Endothelial cell of umbilical vein (primary cell): ENCODE data around the gene ZNF599. TPM values are rescaled to one million over a fixed set of nuclear protein-coding genes. Genes with fewer than 3 reads are reported as not detected.

ENCODE experiments used
- BruUV-seq: library from RNA; stranded (reverse); fragments of 400-500 nt; replicated peaks from 2 replicates; lab custom pipeline; 2021; lab: Mats Ljungman, UMichigan
- CTCF ChIA-PET: fragments of 300-600, 350-600 bp; sonication (Branson Sonifier 250); formaldehyde crosslinking; loops from one replicate; lab custom pipeline; 2021; ENCODE audit warnings: antibody characterized with exemption, inconsistent platforms; lab: Charles Lee
- POLR2A ChIA-PET: fragments of 300-600, 350-600 bp; sonication (Branson Sonifier 250); formaldehyde crosslinking; loops from one replicate; lab custom pipeline; 2021; ENCODE audit warnings: antibody characterized with exemption, inconsistent platforms; lab: Charles Lee
- DNase-seq: peaks from one replicate; pipeline ENCODE4 v3.0.0-alpha.2; 2011; ENCODE audit warnings: low read depth, low spot score
- FAIRE-seq: peaks from 2 replicates; lab custom pipeline; 2011; peaks lifted over from hg19 to GRCh38; lab: Jason Lieb, UNC
- H2AFZ ChIP-seq: 2 replicates; pipeline ENCODE4 v1.6.0; 2012; ENCODE audit warnings: low read depth, low read length, control low read depth, inconsistent platforms
- H3K27ac ChIP-seq: 2 replicates; pipeline ENCODE4 v1.5.1; 2011; ENCODE audit warnings: low read depth, mild to moderate bottlenecking, control low read depth, low read length, moderate library complexity; ENCODE audit not compliant: insufficient read depth
- H3K27me3 ChIP-seq, 2 experiments: 2 replicates each; pipeline versions ENCODE4 v1.6.0 to v1.6.1; 2011; ENCODE audit warnings: low read length in 2 of 2, mixed read lengths in 1 of 2; ENCODE audit not compliant: control insufficient read depth in 2 of 2, insufficient read depth in 2 of 2
- H3K36me3 ChIP-seq, 2 experiments: 2 replicates in 1 of 2; 3 replicates in 1 of 2; pipeline ENCODE4 v1.5.1; 2011; ENCODE audit warnings: low read length in 2 of 2, mild to moderate bottlenecking in 1 of 2, moderate library complexity in 1 of 2; ENCODE audit not compliant: control insufficient read depth in 2 of 2, insufficient read depth in 2 of 2; ENCODE audit errors: extremely low read depth in 1 of 2
- H3K4me1 ChIP-seq: 3 replicates; pipeline ENCODE4 v1.5.1; 2011; ENCODE audit warnings: mild to moderate bottlenecking, low read length; ENCODE audit not compliant: control insufficient read depth, insufficient read depth; ENCODE audit errors: extremely low read depth
- H3K4me2 ChIP-seq: 2 replicates; pipeline ENCODE4 v1.6.1; 2011; ENCODE audit warnings: low read length, control low read depth, mixed read lengths; ENCODE audit not compliant: insufficient read depth
- H3K4me3 ChIP-seq, 3 experiments: fragments of 200-600 bp in 1 of 3; sonication (generic), shearing (Covaris generic) in 1 of 3; replicated peaks in 1 of 3; 2 replicates each; pipeline ENCODE4 v1.5.1; 2011 to 2016; ENCODE audit warnings: control low read depth in 3 of 3, low read length in 3 of 3, mild to moderate bottlenecking in 2 of 3, inconsistent platforms in 1 of 3, low read depth in 1 of 3, moderate library complexity in 1 of 3; ENCODE audit not compliant: insufficient read depth in 1 of 3
- H3K79me2 ChIP-seq: 2 replicates; pipeline ENCODE4 v1.6.0; 2012; ENCODE audit warnings: low read length, inconsistent platforms; ENCODE audit not compliant: control insufficient read depth, insufficient read depth
- H3K9ac ChIP-seq: replicated peaks from 2 replicates; pipeline ENCODE3; 2011; ENCODE audit warnings: low read length, control low read depth; ENCODE audit not compliant: insufficient read depth; ENCODE audit errors: extremely low read depth
- H3K9me1 ChIP-seq: replicated peaks from 3 replicates; pipeline ENCODE4 v1.6.0; 2011; ENCODE audit warnings: mild to moderate bottlenecking, low read length; ENCODE audit not compliant: control insufficient read depth, insufficient read depth; ENCODE audit errors: extremely low read depth
- H3K9me3 ChIP-seq: replicated peaks from 2 replicates; pipeline ENCODE4 v1.5.1; 2012; ENCODE audit warnings: low read length, inconsistent platforms; ENCODE audit not compliant: control insufficient read depth, insufficient read depth
- H4K20me1 ChIP-seq: replicated peaks from 2 replicates; pipeline ENCODE3; 2011; ENCODE audit warnings: mild to moderate bottlenecking, low read length; ENCODE audit not compliant: control insufficient read depth, insufficient read depth; ENCODE audit errors: extremely low read depth
- CTCF ChIP-seq, 2 donors: IDR thresholded peaks; 1 replicate in 1 of 2; 2 replicates in 1 of 2; pipeline ENCODE4 v1.5.1; 2011; ENCODE audit warnings: low read length in 2 of 2, mild to moderate bottlenecking in 2 of 2, moderate library complexity in 2 of 2, control low read depth in 1 of 2, inconsistent platforms in 1 of 2, low read depth in 1 of 2; ENCODE audit not compliant: insufficient read depth in 1 of 2; ENCODE audit errors: extremely low read depth in 1 of 2
- EZH2 ChIP-seq: IDR thresholded peaks from 2 replicates; pipeline ENCODE4 v1.6.1; 2012; ENCODE audit warnings: borderline replicate concordance, low read depth, mild to moderate bottlenecking, moderate library complexity, low read length, inconsistent platforms; ENCODE audit not compliant: severe bottlenecking
- FOS ChIP-seq: IDR thresholded peaks from 2 replicates; pipeline ENCODE4 v1.6.1; 2011; ENCODE audit warnings: mild to moderate bottlenecking, low read length, moderate library complexity, borderline replicate concordance; ENCODE audit not compliant: insufficient read depth
- JUN ChIP-seq: IDR thresholded peaks from 2 replicates; pipeline ENCODE4 v1.6.1; 2011; ENCODE audit warnings: borderline replicate concordance, low read depth; ENCODE audit not compliant: insufficient read length, insufficient read depth
- MAX ChIP-seq: IDR thresholded peaks from 2 replicates; pipeline ENCODE4 v1.6.1; 2011; ENCODE audit not compliant: insufficient read depth, insufficient read length
- MYC ChIP-seq: IDR thresholded peaks from one replicate; pipeline ENCODE4 v1.6.1; 2011; ENCODE audit warnings: mild to moderate bottlenecking, low read depth, low read length
- POLR2A ChIP-seq: IDR thresholded peaks from 2 replicates; pipeline ENCODE4 v1.6.1; 2012; ENCODE audit warnings: low read depth, mild to moderate bottlenecking, control low read depth, low read length
- POLR2AphosphoS5 ChIP-seq: IDR thresholded peaks from 2 replicates; pipeline ENCODE4 v1.6.1; 2012; ENCODE audit warnings: low read depth, mild to moderate bottlenecking, control low read depth, low read length, moderate library complexity; ENCODE audit not compliant: insufficient read depth
- dilution Hi-C: fragments of 300-500 bp; cut with MboI; formaldehyde crosslinking; loops from one replicate; pipeline ENCODE4 v1.15.0; 2019; ENCODE audit warnings: low sequenced_read_pairs; ENCODE audit not compliant: extremely low pct_ligation_motif_present
- intact Hi-C: fragments of 100-400 bp; cut with micrococcal nuclease; formaldehyde crosslinking; loops from one replicate; pipeline ENCODE4 v1.10.0; 2022
- polyA plus RNA-seq, 4 experiments: library from polyadenylated mRNA; depleted of rRNA in 3 of 4; stranded (reverse) in 3 of 4; unstranded in 1 of 4; fragments of >200 nt; gene quantifications; 2 replicates each; pipeline versions ENCODE4 v1.2.1 to v1.2.3, GENCODE V29; 2011 to 2012; ENCODE audit warnings: missing spikeins in 1 of 4
- total RNA-seq: library from RNA; stranded (reverse); gene quantifications from 2 replicates; pipeline ENCODE4 v1.2.3, GENCODE V29; 2021

ZNF599 gene
- total and polyA plus RNA-seq, 2 donors (not counting 3 experiments of a cell fraction or from before 2014, with no cell fraction given), result 4.5 to 7.3 TPM

GRCh38 chr19:34713262-34713637 lies 59.8 kb downstream of the ZNF599 start:
- ChIA-PET POLR2A (no interaction called here), CTCF (interaction anchor here (0.9 to 5.8 kb wide), 10 partner anchors 26 to 213 kb away, joined by 3 to 87 read pairs (median 4); no protein-coding TSS in a partner anchor)
- no peak for DNase-seq
- Histone ChIP-seq H3K4me2 (no peak overlapping the region), H3K27ac (no peak overlapping the region), H3K9me3 (peaks cover 5% of the 10 kb centered on the region), H3K4me1 (no peaks in the 10 kb centered on the region), H3K27me3 (peaks cover 3% of the 10 kb centered on the region in 2 experiments), H3K79me2 (no peaks in the 10 kb centered on the region), H3K4me3 (no peak overlapping the region), H3K36me3 (no peaks in the 10 kb centered on the region), H3K9ac (no peak overlapping the region), H4K20me1 (no peaks in the 10 kb centered on the region), H3K9me1 (no peaks in the 10 kb centered on the region), H2AFZ (no peak overlapping the region)
- no peak for FAIRE-seq
- no TSS peak for BruUV-seq
- dilution Hi-C loops (no loop called here), intact Hi-C loops (loop anchor here (2.0 kb wide), 1 partner anchor 34 kb away; no protein-coding TSS in a partner anchor)
- TF ChIP-seq MAX (no peak), POLR2AphosphoS5 (no peak), POLR2A (no peak), CTCF (IDR thresholded peaks at IDR 0.05; ENCODE audit: extremely low read depth in 1 of 2, insufficient read depth in 1 of 2, low read depth in 1 of 2, low read length in 2 of 2) (no peak), EZH2 (no peak), MYC (no peak), FOS (no peak), JUN (no peak)
